ENCODE measurements around the gene CSH1. TPM values are rescaled to one million over a fixed set of nuclear protein-coding genes. Genes with fewer than 3 reads are reported as not detected.
A peak's percentile ranks its signal among the peaks of the same experiment; 100 is the strongest.
"Not testable (repeated sequence)": the region's sequence is repeated elsewhere in the genome, so short reads cannot be mapped to it uniquely, and the experiment has no call there.

The CSH1 gene
- total RNA-seq, 1 donor from 2014 or later, result 8.9 TPM

GRCh38 chr17:63919311-63919723 lies 22.9 kb upstream of the CSH1 start:
- Histone ChIP-seq H3K36me3 (ENCODE audit: insufficient read depth, low read length) (no peaks in the 10 kb centered on the region), H3K4me2 (ENCODE audit: low read length) (no peak overlapping the region), H3K9me3 (ENCODE audit: insufficient read depth, low read depth, low read length) (no peaks in the 10 kb centered on the region), H3K27ac (ENCODE audit: low read depth, low read length) (no peak overlapping the region), H3K9ac (ENCODE audit: low read length) (no peak overlapping the region), H3K4me3 (ENCODE audit: insufficient read depth, low read depth, low read length) (no peak overlapping the region), H4K20me1 (ENCODE audit: insufficient read depth, low read length) (no peaks in the 10 kb centered on the region), H3K4me1 (ENCODE audit: insufficient read depth, low read length) (no peaks in the 10 kb centered on the region), H3K79me2 (ENCODE audit: insufficient read depth, low read length) (no peaks in the 10 kb centered on the region), H2AFZ (ENCODE audit: low read depth, low read length) (no peak overlapping the region), H3K27me3 (ENCODE audit: insufficient read depth, low read length) (peaks cover 9% of the 10 kb centered on the region)
- FAIRE-seq, result no peak
- Mint-ChIP-seq H3K4me1 (ENCODE audit: low read depth, unreplicated experiment) (no peaks in the 10 kb centered on the region), H3K36me3 (ENCODE audit: low read depth, unreplicated experiment) (no peaks in the 10 kb centered on the region), H3K27ac (ENCODE audit: unreplicated experiment) (no peak overlapping the region), H3K9me3 (ENCODE audit: unreplicated experiment) (no peaks in the 10 kb centered on the region), H3K27me3 (ENCODE audit: low read depth, unreplicated experiment) (peaks cover 41% of the 10 kb centered on the region), H3K4me3 (ENCODE audit: unreplicated experiment) (no peak overlapping the region)
- peak; percentile 11 for DNase-seq (ENCODE audit: low read depth)
- TF ChIP-seq EZH2 (IDR thresholded peaks at IDR 0.05; ENCODE audit: insufficient read depth, low read length) (no peak), CTCF (IDR thresholded peaks at IDR 0.05; ENCODE audit: insufficient read depth, low read depth, low read length) (peak; percentile 91)

DNA sequence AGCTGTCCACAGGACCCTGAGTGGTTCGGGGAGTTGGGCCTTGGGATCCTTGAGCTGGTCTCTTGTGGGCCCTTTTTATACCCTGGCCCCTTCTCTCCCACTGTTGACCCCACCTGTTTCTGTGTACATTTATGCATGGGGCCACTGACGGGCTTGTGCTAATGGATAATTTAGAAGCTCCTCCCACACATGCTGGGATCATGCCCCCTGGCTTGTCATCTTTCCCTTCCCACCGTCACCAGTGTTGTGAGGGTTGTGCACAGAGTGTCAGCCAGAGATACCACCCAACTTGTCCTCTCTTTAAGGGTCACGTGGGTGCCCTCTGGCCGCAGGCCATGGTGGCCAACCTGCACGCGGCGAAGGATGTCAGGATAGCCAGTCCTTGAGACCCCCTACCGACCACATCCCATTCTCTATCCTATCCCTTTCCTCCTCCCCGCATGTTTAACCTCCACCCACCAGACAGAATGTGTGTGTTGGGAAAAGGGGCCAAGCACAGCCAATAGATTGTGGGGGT lies 22.5 kb upstream of the CSH1 start, which contains the start of gene GH1:
Gene GH1 (minus strand): TSS at position 51 of the 517 bp plus-strand sequence. CDS start 63 bp downstream, outside the sequence.
- not testable (repeated sequence) for DNase-seq (ENCODE audit: low read depth); H3K4me1 Mint-ChIP-seq (ENCODE audit: low read depth, unreplicated experiment); H2AFZ ChIP-seq (ENCODE audit: low read depth, low read length); H3K79me2 ChIP-seq (ENCODE audit: insufficient read depth, low read length); H3K36me3 ChIP-seq (ENCODE audit: insufficient read depth, low read length); H4K20me1 ChIP-seq (ENCODE audit: insufficient read depth, low read length); H3K9me3 Mint-ChIP-seq (ENCODE audit: unreplicated experiment); FAIRE-seq; H3K4me2 ChIP-seq (ENCODE audit: low read length); H3K9me3 ChIP-seq (ENCODE audit: insufficient read depth, low read depth, low read length); H3K36me3 Mint-ChIP-seq (ENCODE audit: low read depth, unreplicated experiment); H3K27ac Mint-ChIP-seq (ENCODE audit: unreplicated experiment); H3K4me3 Mint-ChIP-seq (ENCODE audit: unreplicated experiment); H3K27ac ChIP-seq (ENCODE audit: low read depth, low read length); H3K4me1 ChIP-seq (ENCODE audit: insufficient read depth, low read length); H3K9ac ChIP-seq (ENCODE audit: low read length); H3K27me3 ChIP-seq (ENCODE audit: insufficient read depth, low read length); H3K4me3 ChIP-seq (ENCODE audit: insufficient read depth, low read depth, low read length)
- H3K27me3 Mint-ChIP-seq (ENCODE audit: low read depth, unreplicated experiment), result peaks cover 43% of the 10 kb centered on the region

DNA sequence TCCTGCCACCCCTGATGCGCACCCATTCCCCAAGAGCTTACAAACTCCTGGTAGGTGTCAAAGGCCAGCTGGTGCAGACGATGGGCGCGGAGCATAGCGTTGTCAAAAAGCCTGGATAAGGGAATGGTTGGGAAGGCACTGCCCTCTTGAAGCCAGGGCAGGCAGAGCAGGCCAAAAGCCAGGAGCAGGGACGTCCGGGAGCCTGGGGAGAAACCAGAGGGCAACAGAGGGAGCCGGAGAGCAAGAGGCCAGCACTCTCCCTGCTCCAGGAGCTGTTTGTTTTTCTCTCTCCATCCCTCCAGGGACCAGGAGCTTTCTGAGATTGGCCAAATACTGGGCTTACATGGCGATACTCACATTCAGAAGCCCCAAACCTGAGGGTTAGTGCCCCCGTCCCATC lies 21.9 kb upstream of the CSH1 start:
- H3K36me3 Mint-ChIP-seq (ENCODE audit: low read depth, unreplicated experiment), result no peaks in the 10 kb centered on the region
- Histone ChIP-seq H4K20me1 (ENCODE audit: insufficient read depth, low read length) (no peaks in the 10 kb centered on the region), H3K4me3 (ENCODE audit: insufficient read depth, low read depth, low read length) (no peak overlapping the region), H3K4me1 (ENCODE audit: insufficient read depth, low read length) (no peaks in the 10 kb centered on the region), H2AFZ (ENCODE audit: low read depth, low read length) (no peak overlapping the region), H3K27me3 (ENCODE audit: insufficient read depth, low read length) (peaks cover 9% of the 10 kb centered on the region), H3K9me3 (ENCODE audit: insufficient read depth, low read depth, low read length) (no peaks in the 10 kb centered on the region), H3K79me2 (ENCODE audit: insufficient read depth, low read length) (no peaks in the 10 kb centered on the region), H3K27ac (ENCODE audit: low read depth, low read length) (no peak overlapping the region), H3K4me2 (ENCODE audit: low read length) (no peak overlapping the region), H3K36me3 (ENCODE audit: insufficient read depth, low read length) (no peaks in the 10 kb centered on the region), H3K9ac (ENCODE audit: low read length) (no peak overlapping the region)
- FAIRE-seq, result no peak
- TF ChIP-seq CTCF (IDR thresholded peaks at IDR 0.05; ENCODE audit: insufficient read depth, low read depth, low read length), result no peak
- TF ChIP-seq EZH2 (IDR thresholded peaks at IDR 0.05; ENCODE audit: insufficient read depth, low read length), result no peak
- no peaks in the 10 kb centered on the region for H3K9me3 Mint-ChIP-seq (ENCODE audit: unreplicated experiment)
- H3K4me3 Mint-ChIP-seq (ENCODE audit: unreplicated experiment), result no peak overlapping the region
- H3K4me1 Mint-ChIP-seq (ENCODE audit: low read depth, unreplicated experiment), result no peaks in the 10 kb centered on the region
- peaks cover 43% of the 10 kb centered on the region for H3K27me3 Mint-ChIP-seq (ENCODE audit: low read depth, unreplicated experiment)
- H3K27ac Mint-ChIP-seq (ENCODE audit: unreplicated experiment), result no peak overlapping the region
- no peak for DNase-seq (ENCODE audit: low read depth)

Measured in astrocyte (in vitro differentiated cells and primary cell).